HTR-8/SVneo (cell line): ENCODE results near the gene PGAP6.
"Not testable (repeated sequence)": the region's sequence is repeated elsewhere in the genome, so short reads cannot be mapped to it uniquely, and the experiment has no call there.

Experiments used
- DNase-seq: peaks from one replicate; pipeline ENCODE4 v3.0.0; 2011; ENCODE audit warnings: low spot score, mixed read lengths; ENCODE audit not compliant: insufficient read length
- FAIRE-seq: peaks from 2 replicates; lab custom pipeline; 2011; peaks lifted over from hg19 to GRCh38; lab: Jason Lieb, UNC

The PGAP6 gene

GRCh38 chr16:381789-382717 lies at the start of gene PGAP6:
TSS of gene PGAP6 (minus strand) at chr16:381978. CDS start at chr16:381821, 157 bp downstream.
- FAIRE-seq (peak; percentile 20), DNase-seq (peak; percentile 61)

- DNase-seq (no peak), FAIRE-seq (no peak)
These were observed 49.1 kb upstream of the PGAP6 start for GRCh38 chr16:430904-431303.

GRCh38 chr16:427250-427649 lies 45.5 kb upstream of the PGAP6 start:
- DNase-seq (no peak), FAIRE-seq (no peak)

GRCh38 chr16:426906-427249 lies 45.1 kb upstream of the PGAP6 start:
- FAIRE-seq (no peak), DNase-seq (no peak)

- DNase-seq = no peak
- no peak for FAIRE-seq
These were observed 44.5 kb upstream of the PGAP6 start for GRCh38 chr16:426115-426905.

- FAIRE-seq (no peak), DNase-seq (no peak)
These were observed 43.9 kb upstream of the PGAP6 start for GRCh38 chr16:425740-426114.

GRCh38 chr16:425082-425718 lies 43.4 kb upstream of the PGAP6 start, which contains the start of gene RAB11FIP3:
TSS of gene RAB11FIP3 (plus strand) at chr16:425649. CDS start at chr16:426007, 358 bp downstream.
- DNase-seq = peak; percentile 90
- peak; percentile 20 for FAIRE-seq

- DNase-seq (no peak), FAIRE-seq (no peak)
These were observed 42.9 kb upstream of the PGAP6 start for GRCh38 chr16:424623-425081.

GRCh38 chr16:424033-424622 lies 42.4 kb upstream of the PGAP6 start:
- FAIRE-seq = peak; percentile 69
- DNase-seq = peak; percentile 89

- DNase-seq, FAIRE-seq: not testable (repeated sequence)
These were observed 40.4 kb upstream of the PGAP6 start for GRCh38 chr16:422179-422578.

- DNase-seq, FAIRE-seq: not testable (repeated sequence)
These were observed 33.4 kb upstream of the PGAP6 start for GRCh38 chr16:415170-415498.

- DNase-seq (no peak), FAIRE-seq (peak; percentile 83)
These were observed 32.8 kb upstream of the PGAP6 start for GRCh38 chr16:414395-415169.

- DNase-seq (no peak), FAIRE-seq (no peak)
These were observed 29.9 kb upstream of the PGAP6 start for GRCh38 chr16:411576-412265.

- DNase-seq (no peak), FAIRE-seq (no peak)
These were observed 28.9 kb upstream of the PGAP6 start for GRCh38 chr16:410516-411178.

GRCh38 chr16:407253-407652 lies 25.5 kb upstream of the PGAP6 start:
- no peak for FAIRE-seq
- no peak for DNase-seq

- FAIRE-seq (no peak), DNase-seq (no peak)
These were observed 24.0 kb upstream of the PGAP6 start for GRCh38 chr16:405548-406506.

GRCh38 chr16:404971-405486 lies 23.3 kb upstream of the PGAP6 start:
- FAIRE-seq (no peak), DNase-seq (no peak)
